Measurements from ENCODE around the gene SAMD9.
"Not testable (repeated sequence)": the region's sequence is repeated elsewhere in the genome, so short reads cannot be mapped to it uniquely, and the experiment has no call there.

Gene SAMD9

GRCh38 chr7:93119191-93119905, 1.6 kb upstream of the SAMD9 start:
- no peak for DNase-seq

GRCh38 chr7:93117327-93117726, 452 bp downstream of the SAMD9 start:
- no peak for DNase-seq

GRCh38 chr7:93115796-93116195, 2.0 kb downstream of the SAMD9 start:
- DNase-seq: no peak

DNA sequence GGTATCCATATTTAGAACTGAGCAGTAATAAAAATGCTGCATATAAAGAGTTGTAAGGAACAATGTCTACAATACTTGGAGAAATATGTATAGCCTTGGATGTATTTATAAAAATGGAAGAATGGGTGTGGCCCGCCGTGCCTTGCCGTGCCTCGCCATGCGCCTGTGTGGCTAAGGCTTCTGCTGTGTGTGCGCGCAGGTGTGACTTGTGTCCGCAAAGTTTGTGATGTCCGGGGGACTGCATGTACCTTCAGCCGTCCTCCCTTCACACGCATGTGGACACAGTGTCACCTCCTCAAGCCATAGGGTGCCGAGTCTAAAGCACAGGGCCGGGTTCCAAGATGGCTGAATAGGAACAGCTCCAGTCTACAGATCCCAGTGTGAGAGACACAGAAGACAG, 9.8 kb downstream of the SAMD9 start:
- no peak for DNase-seq

GRCh38 chr7:93097388-93097787, 20.4 kb downstream of the SAMD9 start:
- DNase-seq: no peak

- no peak for DNase-seq
Measured at GRCh38 chr7:93092757-93093370, 24.9 kb downstream of the SAMD9 start.

DNA sequence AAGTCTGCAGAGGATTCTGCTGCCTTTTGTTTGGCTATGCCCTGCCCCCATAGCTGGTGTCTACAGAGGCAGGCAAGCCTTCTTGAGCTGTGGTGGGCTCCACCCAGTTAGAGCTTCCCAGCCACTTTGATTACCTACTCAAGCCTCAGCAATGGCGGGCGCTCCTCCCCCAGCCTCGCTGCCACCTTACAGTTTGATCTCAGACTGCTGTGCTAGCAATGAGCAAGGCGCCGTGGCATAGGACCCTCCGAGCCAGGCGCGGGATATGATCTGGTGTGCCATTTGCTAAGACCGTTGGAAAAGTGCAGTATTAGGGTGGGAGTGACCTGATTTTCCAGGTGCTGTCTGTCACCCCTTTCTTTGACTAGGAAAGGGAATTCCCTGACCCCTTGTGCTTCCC, 44.4 kb downstream of the SAMD9 start:
- not testable (repeated sequence) for DNase-seq

DNA sequence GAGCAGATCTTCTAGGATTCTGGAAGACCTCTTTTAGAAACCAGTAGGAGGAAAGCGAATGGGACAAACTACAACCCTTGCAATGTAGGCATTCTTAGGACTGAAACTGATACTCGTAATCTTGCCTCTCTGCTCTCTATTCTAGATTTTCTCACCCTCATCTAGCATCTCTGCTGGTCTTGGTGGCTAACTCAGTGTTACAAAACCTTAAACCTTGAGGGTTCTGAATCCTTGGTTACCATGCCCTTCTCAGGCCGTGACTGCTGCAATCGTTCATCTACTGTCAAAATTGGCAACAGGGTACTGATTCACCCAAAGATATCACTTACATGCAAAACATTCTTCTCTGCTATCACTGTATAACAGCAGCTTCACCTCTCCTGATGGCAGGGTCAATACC, 55.2 kb downstream of the SAMD9 start:
- no peak for DNase-seq

GRCh38 chr7:93060865-93061264, 56.9 kb downstream of the SAMD9 start:
- DNase-seq: no peak

DNA sequence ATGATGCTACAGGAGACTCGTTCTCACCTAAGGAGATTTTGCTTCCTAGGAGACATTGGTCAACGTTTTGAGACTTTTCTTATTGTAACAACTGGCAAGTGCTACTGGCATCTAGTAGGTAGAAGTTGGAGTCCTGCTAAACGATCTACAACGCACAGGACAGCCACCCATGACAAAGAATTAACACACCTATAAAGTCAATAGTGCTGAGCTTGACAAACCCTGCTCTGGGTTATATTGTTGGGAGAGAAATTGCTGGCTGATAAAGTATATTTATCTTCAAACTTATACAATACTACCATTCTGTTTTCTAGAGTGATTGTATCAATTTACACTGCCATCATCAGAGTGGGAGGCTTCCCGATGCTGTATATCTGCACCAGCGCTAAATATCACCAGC, 57.8 kb downstream of the SAMD9 start:
- no peak for DNase-seq

DNA sequence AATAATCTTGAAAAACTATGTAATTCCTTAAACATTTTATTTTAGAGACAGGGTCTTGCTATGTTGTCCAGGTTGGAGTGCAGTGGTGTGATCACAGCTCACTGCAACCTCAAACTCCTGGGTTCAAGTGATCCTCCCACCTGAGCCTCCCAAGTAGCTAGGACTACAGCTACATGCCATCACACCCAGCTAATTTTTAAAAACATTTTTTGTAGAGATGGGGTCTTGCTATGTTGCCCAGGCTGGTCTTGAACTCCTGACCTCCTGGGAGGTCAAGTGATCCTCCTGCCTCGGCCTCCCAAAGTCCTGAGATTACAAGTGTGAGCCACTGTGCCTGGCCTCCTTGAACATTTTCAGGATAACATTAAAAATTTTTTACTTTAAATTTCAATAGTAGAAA, 61.2 kb downstream of the SAMD9 start:
- DNase-seq: not testable (repeated sequence)

DNA sequence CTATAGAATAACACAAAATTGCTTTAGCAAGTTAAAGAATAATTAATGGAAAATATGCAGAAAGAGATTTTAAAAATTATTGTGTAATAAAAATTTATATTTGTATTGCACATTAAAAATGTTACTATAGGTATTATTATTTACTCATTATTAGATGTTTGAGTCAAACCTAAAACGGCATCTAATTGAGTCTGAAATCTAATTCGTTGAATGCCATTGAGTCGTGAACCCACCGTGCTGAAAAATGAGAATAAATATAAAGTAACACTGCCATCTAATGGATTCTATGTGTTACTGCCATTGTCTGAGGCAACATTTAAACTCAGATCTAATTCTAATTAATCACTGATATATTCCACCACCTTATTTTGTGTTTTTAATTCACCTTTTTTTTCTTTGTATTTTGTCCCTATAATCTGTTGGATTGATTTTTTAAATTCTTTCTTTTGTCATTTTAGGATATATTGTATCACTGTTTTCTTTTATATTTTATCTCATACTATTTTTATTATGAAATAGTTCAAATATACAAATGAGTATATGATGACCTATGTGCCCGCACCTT, 62.2 kb downstream of the SAMD9 start:
- no peak for DNase-seq

DNA sequence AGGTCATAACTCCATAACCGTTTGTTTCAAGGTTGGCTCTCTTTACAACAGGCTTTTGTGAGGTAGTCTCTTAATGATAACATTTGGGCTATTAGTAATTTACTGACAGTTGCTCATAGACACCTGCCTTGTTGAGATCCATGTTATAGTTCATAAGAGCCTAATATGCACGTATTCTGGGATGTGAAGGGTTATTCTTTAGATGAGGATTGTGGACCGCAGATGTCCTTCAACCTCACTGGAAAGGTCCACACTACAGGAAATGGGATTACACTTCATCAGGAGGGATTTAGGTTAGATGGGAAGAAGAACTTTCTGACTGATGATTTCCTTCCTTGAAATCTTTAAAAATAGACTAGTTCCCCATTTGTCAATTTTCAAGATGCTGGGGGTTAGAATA, 62.8 kb downstream of the SAMD9 start:
- no peak for DNase-seq

GRCh38 chr7:93053949-93054943, 63.5 kb downstream of the SAMD9 start:
- no peak for DNase-seq

- no peak for DNase-seq
Measured at GRCh38 chr7:93053209-93053948, 64.4 kb downstream of the SAMD9 start.

DNA sequence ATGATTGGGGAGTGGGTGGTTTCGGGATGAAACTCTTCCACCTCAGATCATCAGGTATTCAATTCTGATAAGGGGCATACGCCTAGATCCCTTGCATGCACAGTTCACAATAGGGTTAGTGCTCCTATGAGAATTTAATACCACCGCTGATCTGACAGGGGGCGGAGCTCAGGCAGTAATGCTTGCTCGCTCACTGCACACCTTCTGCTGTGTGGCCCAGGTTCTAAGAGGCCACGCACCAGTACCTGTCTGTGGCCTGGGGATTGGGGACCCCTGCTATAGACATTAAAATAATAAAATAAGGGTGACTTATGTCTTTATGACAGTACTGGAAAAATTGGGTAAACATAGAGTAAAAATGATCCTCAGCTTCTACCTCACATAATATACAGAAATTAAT, 66.1 kb downstream of the SAMD9 start:
- no peak for DNase-seq

All from activated effector memory CD4-positive, alpha-beta T cell treated with anti-CD3 and anti-CD28 coated beads, Interleukin-2, amount 50 U/mL, for 16 hours (primary cell).